ENCODE data around the gene KIF2C.
"Not testable (repeated sequence)": the region's sequence is repeated elsewhere in the genome, so short reads cannot be mapped to it uniquely, and the experiment has no call there.

KIF2C gene

DNA sequence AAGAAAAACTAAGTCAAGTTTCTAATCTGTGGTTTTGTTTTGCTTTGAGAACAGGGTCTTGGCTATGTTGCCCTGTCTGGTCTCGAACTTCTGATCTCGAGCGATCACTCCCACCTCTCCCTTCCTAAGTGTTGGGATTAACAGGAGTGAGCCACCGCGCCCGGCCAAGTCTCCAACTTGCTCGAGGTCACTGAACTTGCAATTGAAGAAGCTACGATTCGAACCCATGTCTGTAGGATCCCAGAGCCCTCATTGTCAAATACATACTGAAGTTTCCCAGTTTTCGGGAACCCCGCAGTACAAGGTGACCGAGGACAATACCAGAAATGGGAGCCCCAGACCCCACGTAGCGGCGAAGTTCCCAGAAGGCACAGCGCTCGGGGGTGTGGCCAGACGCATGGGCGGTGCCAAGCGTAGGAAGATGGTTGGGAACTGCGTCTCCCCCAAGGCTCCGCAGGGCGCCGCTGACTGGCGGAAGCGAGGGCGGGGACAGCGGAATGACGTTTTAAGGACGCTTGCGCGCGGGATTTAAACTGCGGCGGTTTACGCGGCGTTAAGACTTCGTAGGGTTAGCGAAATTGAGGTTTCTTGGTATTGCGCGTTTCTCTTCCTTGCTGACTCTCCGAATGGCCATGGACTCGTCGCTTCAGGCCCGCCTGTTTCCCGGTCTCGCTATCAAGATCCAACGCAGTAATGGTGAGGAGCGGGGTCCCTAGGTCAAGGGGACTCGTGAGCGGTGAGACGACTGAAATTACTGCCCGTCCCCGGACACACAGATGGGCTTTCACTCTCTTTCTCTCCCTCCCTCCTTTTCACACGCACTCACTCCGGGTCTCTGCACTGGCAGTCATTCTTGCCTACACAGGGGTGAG, at the start of gene KIF2C:
TSS of gene KIF2C (plus strand) at position 531 of the 872 bp plus-strand sequence. CDS start at position 627, 96 bp downstream.
- peak; percentile 94 to 96 for DNase-seq

DNA sequence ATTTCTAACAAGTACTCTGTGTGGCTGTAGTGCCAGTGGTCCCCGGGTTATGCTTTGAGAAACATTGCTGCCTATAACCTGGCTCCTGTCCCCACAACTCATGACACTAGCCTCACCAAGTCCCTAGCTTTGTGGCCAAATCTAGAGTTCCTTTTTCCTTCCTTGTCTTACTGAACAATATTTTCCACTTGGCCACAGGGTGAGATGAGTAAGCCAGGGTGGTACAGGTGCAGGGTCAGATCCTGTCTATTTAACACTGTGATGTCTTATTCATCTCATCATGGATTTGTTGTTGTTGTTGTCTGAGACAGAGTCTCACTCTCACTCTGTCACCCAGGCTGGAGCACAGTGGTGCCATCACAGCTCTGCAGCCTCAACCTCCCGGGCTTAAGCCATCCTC, 46.5 kb upstream of the KIF2C start:
- no peak for DNase-seq

DNA sequence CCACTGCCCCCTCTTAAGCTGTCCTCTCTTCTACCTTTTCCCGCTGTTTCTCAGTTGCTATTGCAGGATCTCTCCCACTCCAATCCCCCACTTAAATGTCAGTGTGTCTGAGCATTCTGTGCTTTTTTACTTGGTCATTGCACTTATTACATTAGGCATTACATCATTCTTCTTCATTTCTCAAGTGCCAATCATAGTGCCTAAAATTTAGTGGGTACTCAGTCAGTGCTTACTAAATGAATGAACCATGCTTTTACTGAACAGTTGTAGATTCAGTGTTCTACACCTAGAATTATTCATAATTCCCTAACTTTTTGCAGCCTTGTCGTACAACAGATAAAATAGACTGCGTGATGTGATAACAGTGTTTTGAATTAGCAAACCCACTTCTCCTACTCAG, 45.7 kb upstream of the KIF2C start:
- no peak for DNase-seq

DNA sequence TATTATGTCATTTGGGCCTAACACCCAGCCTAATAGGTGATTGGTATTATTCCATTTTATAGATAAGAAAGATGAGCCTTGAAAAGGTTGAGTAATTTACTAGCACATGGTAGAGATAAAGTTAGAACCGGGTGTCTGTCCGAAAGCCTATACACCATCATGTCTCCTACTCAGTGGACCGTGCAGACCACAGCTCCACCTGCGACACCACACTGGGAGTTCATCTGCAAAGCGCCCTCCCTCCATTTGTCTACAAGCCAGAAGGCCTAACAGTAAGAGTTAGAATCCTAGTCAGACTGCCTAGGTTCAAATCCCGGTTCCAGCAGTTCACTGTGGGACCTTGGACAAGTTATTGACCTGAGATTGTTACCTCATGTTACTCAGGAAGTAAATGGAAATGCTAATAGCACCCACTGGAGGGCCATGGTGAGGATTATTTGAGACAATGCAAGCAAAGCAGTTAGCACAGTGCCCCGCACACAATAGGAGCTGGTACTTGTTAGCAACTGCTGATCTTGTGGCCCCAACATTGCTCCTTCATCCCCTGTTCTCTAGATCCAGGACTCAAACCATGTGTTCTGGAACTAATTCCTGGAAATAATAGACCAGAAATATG, 44.7 kb upstream of the KIF2C start:
- DNase-seq, result no peak

DNA sequence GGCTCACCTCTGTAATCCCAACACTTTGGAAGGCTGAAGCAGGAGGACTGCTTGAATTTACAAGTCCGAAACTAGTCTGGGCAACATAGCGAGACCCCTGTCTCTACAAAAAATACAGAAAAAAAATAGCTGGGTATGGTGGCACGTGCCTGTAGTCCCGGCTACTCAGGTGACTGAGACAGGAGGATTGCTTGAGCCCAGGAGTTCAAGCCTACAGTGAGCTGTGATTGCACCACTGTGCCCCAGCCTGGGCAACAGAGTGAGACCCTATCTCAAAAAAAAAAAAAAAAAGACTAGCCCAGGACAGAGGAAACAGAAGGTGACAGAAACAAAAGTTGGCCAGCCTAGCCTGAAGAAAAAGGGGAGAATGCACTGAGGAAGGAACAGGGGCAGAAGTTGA, 44.0 kb upstream of the KIF2C start:
- no peak for DNase-seq

DNA sequence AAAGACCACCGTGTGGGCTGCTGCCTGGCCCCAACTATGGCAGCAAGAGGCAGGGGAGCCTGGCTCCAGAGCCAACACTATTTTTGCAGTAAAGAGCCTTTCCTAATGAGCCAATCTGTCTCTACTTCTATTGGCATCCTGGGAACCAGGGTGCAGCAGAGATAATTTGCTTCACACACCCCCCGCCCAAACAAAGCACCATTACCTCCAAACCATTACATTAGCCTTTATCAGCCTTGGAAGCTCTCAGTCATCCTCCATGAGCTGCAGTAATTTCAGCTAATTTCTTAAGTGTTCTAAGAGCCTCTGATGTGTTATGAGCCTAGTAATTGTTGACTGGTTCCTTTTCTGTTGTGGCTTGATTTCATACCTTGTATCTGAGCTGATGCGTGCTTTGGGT, 43.5 kb upstream of the KIF2C start:
- DNase-seq, result no peak

DNA sequence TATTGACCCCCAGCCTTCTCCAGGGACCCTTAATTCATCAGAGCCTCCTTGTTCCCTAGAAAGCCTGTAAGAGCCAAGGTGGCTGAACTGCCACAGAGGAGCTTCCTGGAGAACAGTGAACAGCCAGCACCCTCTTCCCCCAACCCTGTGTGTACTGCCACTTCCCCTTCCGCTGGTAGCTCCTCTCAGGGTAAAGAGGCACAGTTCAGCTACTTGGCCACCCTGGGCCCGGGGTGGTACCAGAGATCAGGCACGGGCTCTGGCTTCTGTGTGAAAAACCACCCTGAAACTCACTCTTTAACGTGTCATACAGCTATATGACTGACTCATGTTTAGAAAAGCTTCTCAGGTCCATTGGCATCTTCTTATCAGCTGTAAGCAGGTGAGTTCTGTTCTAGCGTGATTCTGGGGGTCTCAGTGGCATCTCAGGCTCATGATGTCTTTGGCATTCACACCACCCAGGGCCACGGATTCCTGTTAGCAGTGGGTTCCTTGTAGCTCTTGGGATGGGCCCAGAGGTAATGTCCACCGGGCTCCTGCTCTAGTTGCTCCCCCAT, 42.8 kb upstream of the KIF2C start:
- DNase-seq, result no peak

DNA sequence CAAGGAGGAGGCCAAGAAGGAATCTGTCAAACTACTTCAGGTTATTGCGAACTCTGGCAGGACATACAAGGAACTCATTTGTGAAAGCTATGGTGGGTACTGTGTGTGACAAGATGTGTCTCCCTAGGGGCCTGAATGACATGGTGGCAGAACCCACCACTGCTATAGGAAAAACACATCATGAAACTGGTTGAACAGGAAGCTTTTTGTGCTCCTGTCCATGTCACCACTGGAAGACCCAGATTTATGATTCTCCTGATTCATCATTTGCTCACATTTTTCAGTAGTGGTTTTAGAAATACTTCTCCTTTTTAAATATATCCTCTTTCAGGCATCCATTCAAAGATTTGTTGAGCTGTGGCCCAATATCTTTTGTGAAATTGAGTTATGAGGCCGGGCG, 41.5 kb upstream of the KIF2C start:
- DNase-seq, result no peak

DNA sequence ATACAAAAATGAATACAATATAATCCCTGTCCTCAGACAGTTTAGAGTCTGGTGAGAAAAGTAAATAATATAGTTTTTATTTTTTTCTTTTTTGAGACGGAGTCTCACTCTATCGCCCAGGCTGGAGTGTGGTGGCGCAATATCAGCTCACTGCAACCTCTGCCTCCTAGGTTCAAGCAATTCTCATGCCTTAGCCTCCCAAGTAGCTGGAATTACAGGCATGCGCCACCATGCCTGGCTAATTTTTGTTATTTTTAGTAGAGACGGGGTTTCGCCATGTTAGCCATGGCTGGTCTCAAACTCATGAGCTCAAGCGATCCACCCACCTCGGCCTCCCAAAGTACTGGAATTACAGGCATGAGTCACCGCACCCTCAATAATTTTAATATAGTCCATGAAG, 40.3 kb upstream of the KIF2C start:
- not testable (repeated sequence) for DNase-seq

DNA sequence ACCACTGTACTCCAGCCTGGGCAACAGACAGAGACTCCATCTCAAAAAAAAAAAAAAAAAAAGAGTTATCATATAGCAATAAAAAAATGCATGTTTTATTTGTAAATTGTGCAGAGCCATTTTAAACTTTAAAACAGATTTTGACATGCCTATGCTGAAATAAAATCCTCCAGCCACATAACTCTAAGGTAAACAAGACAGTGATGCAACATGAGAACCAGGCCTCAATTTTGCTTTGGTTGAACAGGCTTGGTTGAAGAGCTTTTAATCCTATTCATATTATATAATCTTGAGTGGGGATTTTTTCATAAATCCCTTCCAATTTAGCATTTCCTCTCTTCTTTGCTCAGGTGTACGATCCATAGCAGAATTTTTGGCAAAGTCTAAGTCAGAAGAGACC, 39.1 kb upstream of the KIF2C start:
- no peak for DNase-seq

DNA sequence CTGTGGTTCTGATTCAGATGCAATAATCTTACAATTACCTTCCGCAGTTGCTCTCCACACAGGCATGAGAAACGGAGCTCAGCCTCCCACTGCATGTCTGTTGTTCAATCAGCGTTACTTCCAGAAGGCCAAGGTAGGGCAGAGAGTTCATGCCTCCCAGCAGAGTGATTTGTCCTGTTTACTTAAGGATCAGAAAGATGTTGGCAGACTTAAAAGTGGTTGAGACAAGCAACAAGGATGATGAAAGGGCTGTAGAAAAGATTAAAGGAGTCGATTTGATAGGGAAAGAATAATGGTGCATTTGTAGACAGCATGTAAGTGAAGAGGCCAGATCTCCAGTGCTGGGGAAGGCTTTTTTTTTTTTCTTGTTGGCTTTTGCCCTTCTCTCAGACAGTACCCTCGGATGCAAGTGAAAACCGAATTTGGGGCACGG, 38.5 kb upstream of the KIF2C start:
- no peak for DNase-seq

DNA sequence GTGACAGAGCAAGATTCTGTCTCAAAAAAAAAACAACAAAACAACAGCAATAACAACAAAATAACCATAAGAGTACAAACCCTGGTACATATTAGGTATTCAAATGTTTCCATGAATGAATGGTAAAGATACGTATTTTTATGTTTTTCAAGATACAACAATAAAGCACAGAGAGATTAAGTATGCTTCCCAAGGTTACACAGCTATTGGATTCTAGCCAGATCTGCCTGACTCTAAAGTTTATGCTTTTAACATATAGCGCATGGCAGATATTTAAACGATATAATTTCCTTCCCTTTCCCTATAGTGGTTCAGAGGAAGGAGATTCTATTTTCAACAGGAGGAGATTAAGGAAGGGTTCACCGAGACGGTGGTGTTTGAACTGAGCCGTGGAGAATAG, 34.2 kb upstream of the KIF2C start:
- DNase-seq, result no peak

DNA sequence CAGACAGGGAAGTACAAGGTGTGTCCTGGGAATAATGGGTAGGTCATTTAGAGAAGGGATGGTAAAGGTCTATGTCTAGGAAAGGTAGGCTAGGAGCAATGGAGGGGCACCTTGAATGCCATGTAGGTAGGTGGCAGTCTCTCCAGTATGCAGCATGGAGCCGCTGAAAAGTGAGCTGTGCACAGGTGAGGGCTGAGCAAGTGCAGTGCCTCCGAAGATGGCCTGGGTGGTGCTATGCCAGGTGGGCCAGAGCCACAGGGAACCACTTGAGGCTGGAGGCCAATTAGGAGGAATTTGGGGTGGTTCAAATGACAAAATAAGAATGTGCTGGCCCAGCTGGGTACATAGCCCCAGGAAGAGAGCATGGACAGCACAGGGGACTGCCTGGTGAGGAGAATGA, 33.7 kb upstream of the KIF2C start:
- DNase-seq, result no peak

DNA sequence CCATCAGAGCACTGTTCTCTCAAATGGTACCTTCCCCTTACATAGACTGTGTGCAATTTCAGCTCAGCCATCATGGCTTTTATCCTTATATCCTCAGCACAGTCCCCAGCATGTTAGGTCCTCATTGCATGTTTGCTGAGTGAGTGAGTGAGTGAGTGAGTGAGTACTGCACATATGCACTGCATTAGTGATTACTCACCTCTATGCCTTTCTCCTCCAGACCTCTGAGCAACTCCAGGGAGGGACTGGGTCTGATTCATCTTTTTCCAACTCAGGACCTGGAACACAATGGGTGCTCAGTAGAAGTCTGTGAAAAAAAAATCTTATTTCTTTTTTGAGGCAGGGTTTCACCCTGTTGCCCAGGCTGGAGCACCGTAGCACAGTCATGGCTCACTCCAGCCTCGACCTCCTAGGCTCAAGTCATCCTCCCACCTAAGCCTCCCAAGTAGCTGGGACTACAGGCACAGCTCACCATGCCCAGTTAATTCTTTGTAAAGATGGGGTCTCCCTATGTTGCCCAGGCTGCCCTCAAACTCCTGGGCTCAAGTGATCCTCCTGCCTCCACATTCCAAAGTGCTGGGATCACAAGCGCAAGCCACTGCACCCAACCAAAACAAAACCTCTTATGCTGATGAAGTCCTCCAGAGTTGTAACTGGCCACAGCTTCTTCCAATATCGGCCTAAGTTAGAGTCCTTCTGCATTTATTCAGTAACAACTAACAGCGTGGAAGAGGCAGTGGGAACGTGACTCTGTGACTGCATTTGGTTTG, 32.3 kb upstream of the KIF2C start:
- DNase-seq, result no peak

DNA sequence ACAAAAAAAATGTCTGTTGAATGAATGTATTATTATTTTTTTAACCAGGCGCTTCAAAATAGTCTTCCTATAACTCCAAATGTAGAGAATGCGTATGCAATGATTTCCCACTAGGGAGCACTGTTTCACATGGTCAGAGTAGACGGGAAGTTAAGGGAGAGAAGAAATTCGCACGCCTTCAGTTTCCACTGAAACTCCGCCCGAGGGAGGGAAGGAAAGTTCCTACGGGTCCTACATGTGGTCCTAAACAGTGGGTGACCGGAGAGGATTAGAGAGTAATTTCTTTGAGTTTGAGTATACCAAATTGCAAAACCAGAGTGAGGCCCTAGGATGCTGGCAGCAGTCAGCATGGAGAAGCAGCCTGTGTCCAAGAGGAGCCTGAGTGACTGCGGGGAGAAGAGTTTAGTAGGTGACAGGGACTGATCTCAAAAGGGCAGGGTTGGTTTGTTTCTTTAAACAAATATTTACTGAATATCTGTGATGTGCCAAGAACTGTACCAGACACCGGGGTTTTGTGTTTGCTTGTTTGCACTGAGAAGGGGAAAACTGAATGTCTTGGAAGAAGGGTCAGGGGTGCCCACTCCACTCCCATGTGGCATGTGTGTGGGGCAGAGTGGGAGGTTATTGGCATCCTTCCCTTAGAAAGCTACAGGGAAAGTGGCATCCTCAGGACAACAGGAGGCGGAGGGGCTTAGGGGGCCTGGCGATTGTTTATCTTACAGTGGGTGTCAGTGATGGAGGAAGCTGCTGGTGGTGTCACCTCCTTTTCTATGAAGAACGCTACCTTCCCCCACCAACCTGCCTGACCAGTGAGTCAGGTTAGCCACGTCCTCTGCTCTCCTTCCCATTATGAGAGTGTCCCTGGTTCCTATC, 31.4 kb upstream of the KIF2C start:
- peak; percentile 27 to 40 for DNase-seq

DNA sequence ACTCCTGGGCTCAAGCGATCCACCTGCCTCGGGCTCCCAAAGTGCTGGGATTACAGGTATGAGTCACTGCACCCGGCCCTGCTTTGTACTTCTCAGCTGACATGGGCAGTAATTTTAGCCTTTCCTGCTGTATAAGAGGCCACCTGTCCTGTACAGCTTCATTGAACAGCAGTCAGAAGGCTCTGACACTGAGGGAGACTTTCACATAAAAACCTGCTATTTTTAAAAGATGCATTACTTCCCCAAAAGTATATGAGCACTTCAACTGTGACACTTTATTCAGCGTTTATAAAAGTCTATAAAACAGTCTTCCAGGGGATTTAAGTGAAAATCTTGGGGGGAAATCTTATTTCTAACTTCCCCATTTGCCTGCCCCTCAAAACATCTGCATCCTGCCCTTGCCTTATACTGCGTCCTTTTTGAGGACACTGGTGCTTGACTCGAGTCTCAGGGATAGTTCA, 26.3 kb upstream of the KIF2C start:
- DNase-seq, result no peak

DNA sequence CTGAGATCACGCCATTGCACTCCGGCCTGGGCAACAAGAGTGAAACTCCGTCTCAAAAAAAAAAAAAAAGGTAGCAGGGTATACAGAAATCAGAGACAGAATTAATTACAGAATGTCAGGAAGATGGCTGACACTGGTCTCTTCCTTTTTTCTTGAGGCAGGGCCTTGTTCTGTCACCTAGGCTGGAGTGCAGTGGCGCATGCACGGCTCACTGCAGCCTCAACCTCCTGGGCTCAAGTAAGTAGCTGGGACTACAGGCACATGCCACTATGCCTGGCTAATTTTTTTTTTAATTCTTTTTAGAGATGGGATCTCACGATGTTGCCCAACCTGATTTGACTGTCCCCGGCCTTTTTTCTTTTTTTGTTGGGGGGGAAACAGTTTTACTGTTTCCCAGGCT, 25.1 kb upstream of the KIF2C start:
- DNase-seq, result no peak

DNA sequence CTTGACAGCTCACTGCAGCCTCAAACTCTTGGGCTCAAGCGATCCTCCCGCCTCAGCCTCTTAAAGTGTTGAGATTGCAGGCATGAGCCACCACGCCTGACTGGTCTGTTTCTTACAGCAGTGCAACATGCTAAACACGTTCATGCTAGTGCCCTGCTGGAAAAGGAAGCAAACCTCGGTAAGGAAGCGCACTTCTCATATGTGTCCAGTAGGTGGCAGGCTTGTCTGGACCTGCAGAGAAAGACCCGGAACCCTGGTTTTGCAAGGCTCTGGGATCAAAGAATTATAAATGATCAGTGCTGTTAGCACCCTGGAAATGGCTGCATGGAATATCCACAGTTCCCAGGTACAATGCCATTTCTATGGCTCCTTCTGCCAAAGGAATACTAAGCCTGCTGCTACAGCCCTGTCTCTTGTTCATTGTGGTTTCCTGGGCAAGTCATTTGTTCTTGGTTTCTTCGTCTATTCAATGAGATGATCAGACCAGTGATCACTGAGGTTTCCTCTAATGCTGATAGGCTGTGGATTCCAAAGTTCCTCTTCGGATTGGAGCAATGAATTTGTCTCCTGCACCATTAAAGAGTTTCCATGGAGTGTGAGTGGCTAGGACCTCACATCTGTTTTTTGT, 24.6 kb upstream of the KIF2C start:
- peak; percentile 73 to 75 for DNase-seq

DNA sequence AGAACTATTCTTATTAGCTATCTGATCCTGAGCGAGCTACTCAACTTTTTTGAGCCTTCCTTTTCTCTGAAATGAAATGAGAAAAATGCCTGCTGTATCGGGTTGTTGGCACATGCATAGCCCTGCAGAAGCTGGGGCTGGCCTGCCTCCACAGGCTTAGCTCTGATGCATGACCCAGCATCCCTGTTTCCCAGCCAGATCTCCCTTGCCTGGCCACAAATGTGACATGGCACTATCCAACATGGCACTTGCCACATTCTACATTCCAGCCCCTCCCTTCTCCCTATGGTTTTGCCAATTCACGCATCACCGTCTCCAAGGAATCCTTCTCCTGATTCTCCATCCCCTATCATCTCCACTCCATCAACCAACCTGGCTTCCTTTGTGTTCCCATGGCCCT, 22.5 kb upstream of the KIF2C start:
- DNase-seq, result no peak

DNA sequence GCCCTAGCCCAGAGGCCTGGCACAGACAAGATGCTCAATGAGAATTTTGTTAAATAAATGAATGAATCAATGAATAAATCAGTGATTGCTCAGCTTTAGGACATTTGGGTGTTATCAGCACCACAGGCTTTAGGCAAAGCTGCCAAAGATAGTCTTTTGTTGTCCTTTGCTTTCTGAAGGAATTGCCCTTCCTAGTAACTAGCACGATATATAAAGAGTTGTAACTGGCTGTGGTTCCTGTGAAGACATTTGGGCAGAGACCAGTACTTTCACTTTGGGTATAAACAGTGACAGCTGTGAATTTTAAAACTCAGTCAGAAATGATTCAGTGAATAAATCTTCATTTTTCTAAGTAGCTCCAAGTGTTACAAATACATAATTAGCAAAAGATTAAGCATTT, 22.0 kb upstream of the KIF2C start:
- no peak for DNase-seq

DNA sequence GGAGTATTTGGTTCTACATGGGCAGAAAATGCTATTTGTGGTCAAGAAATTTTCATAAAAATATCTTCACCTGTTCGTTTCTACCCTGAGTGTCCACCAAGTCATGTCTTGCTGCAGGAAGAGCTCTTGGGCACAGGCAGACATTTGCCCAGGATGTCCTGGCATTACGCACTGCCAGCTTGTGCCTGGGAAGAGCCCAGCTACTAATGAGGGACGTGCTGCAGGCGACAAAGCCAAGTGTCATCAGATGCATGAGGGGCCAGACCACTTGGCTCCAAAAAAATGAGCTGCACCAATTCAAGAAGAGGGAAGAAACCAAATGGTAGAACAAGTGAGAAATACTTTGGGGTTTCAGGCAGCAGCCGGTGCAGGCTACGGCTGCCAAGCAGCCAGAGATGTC, 21.5 kb upstream of the KIF2C start:
- no peak for DNase-seq

DNA sequence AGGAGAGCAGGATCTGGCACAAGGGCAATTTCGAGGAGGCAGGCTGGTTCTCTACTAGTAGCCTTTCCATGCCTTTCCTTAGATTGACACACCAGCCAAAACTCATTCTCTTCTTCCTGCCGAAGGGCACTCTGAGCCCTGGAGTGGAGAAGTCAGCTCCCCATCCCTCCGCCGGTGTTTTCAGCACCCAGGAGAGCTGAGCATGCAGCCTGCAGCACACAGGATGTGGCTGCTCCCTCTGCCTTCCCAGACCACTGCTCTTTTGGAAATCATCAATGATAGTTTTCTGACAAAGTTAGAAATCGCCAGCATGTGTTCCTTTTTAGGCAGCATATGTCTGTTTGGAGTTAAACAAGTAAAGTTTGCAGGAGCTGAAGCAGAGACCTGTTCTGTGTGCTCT, 20.3 kb upstream of the KIF2C start:
- no peak for DNase-seq

Measured in hippocampal formation (tissue), 2 donors.